Loucy (cell line): ENCODE measurements around the gene HOXB7.

Experiments used
- H2AFZ ChIP-seq: fragments of 200-600 bp; sonication (generic); 2 replicates; pipeline ENCODE4 v1.6.0; 2016; ENCODE audit warnings: antibody characterized with exemption, mild to moderate bottlenecking, low read length, moderate library complexity
- H3F3A ChIP-seq: fragments of 200-600 bp; 2 replicates; pipeline ENCODE4 v1.6.0; 2016; ENCODE audit warnings: antibody characterized with exemption, low read depth, mild to moderate bottlenecking
- H3K27me3 ChIP-seq: fragments of 200-600 bp; sonication (generic); 2 replicates; pipeline ENCODE4 v1.6.1; 2014; ENCODE audit warnings: low read length, mild to moderate bottlenecking; ENCODE audit not compliant: insufficient read depth, poor library complexity, severe bottlenecking
- H3K36me3 ChIP-seq: fragments of 200-600 bp; sonication (generic); 2 replicates; pipeline ENCODE4 v1.6.1; 2016; ENCODE audit warnings: low read length; ENCODE audit not compliant: insufficient read depth
- H3K4me1 ChIP-seq: fragments of 200-600 bp; sonication (generic); 2 replicates; pipeline ENCODE4 v1.5.1; 2014; ENCODE audit warnings: low read length, mild to moderate bottlenecking; ENCODE audit not compliant: insufficient read depth, poor library complexity, severe bottlenecking
- H3K4me2 ChIP-seq: fragments of 200-600 bp; sonication (generic); 2 replicates; pipeline ENCODE4 v1.6.0; 2014; ENCODE audit warnings: antibody characterized with exemption, low read length, low read depth, mild to moderate bottlenecking; ENCODE audit not compliant: poor library complexity, severe bottlenecking
- H3K4me3 ChIP-seq: fragments of 200-600 bp; sonication (generic); 2 replicates; pipeline ENCODE4 v1.5.1; 2014; ENCODE audit warnings: low read length, mild to moderate bottlenecking, mixed read lengths; ENCODE audit not compliant: poor library complexity, severe bottlenecking
- H3K79me2 ChIP-seq: fragments of 200-600 bp; sonication (generic); 2 replicates; pipeline ENCODE4 v1.6.1; 2014; ENCODE audit warnings: low read length; ENCODE audit not compliant: insufficient read depth
- H3K9ac ChIP-seq: fragments of 200-600 bp; sonication (generic); 2 replicates; pipeline ENCODE4 v1.6.0; 2014; ENCODE audit warnings: mild to moderate bottlenecking, low read depth, low read length, moderate library complexity; ENCODE audit not compliant: poor library complexity, severe bottlenecking
- H3K9me2 ChIP-seq: fragments of 200-600 bp; sonication (generic); replicated peaks from 2 replicates; pipeline ENCODE4 v1.6.1; 2016; ENCODE audit warnings: low read depth, low read length, mixed read lengths
- H3K9me3 ChIP-seq: fragments of 200-600 bp; sonication (generic); 2 replicates; pipeline ENCODE4 v1.6.1; 2014; ENCODE audit warnings: mild to moderate bottlenecking, antibody characterized with exemption, low read length, low read depth; ENCODE audit not compliant: insufficient read depth
- H4K20me1 ChIP-seq: fragments of 200-600 bp; sonication (generic); 2 replicates; pipeline ENCODE4 v1.6.0; 2014; ENCODE audit warnings: antibody characterized with exemption, low read length, mild to moderate bottlenecking; ENCODE audit not compliant: insufficient read depth, poor library complexity, severe bottlenecking
- EZH2phosphoT487 ChIP-seq: fragments of 200-600 bp; IDR thresholded peaks from 2 replicates; pipeline ENCODE4 v1.6.1; 2018; ENCODE audit warnings: antibody characterized with exemption, mild to moderate bottlenecking, moderate library complexity, borderline replicate concordance
- TF ChIP-seq, protein P1 (sequence below): fragments of 200-600 bp; sonication (generic); conservative IDR thresholded peaks from 2 replicates; pipeline ENCODE4 v1.5.1; 2014; ENCODE audit warnings: mild to moderate bottlenecking, antibody characterized with exemption, low read length

HOXB7 gene

DNA sequence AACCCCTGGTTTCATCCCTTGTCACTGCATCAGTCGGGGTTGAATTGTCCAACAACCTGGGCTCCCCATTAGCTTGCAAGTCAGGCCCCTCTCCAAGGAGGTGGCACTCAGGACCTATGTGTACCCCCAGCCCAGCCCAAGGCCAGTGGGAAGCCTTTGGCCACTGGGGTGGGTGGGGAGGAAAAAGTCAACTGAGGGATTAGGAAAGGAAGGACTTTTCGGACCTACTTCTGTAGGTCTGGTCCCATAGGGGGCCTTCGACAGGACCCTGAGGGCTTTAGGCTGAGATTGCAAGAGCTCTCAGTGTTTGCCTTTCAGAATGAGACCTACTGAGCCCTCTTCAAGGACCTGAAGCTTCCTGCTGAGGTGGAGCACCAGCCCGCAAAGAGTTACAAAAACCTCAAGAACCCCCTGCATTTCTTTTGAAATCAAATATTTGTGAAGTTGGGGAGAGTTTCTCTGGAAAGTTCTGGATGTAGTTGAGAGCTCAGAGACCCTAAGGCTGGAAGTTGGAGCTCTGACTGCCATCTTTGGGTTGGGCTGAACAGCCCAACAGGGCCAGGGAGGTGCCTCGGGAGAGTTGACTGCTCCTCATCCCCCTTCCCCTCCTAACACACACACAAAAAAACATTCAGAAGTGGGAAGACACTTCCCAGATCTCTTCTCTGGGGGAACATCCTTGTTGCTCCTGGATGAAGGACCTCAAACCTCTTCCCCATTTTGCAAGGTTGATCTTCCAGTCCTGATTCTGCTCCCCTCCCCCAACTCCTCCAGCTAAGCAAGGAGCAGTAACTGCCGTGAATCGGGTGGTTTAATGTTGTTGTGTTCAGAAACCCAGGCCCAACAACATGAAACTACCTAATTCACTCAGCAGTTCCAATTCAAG is 21.1 kb upstream of the HOXB7 start:
- peak overlapping the region; percentile 89 for H3K4me3 ChIP-seq
- peaks cover 4% of the 10 kb centered on the region for H4K20me1 ChIP-seq
- peak overlapping the region; percentile 95 for H3K4me2 ChIP-seq
- no peaks in the 10 kb centered on the region for H3K27me3 ChIP-seq
- peaks cover 100% of the 10 kb centered on the region for H3K79me2 ChIP-seq
- H3K4me1 ChIP-seq, result peaks cover 51% of the 10 kb centered on the region
- peaks cover 10% of the 10 kb centered on the region; the same call in 1 of the 2 replicates for H3K36me3 ChIP-seq
- no peaks in the 10 kb centered on the region for H3F3A ChIP-seq
- H2AFZ ChIP-seq, result no peak overlapping the region
- H3K9ac ChIP-seq, result peak overlapping the region; percentile 98
- TF ChIP-seq EZH2phosphoT487, result no peak
- TF ChIP-seq, protein P1, sequence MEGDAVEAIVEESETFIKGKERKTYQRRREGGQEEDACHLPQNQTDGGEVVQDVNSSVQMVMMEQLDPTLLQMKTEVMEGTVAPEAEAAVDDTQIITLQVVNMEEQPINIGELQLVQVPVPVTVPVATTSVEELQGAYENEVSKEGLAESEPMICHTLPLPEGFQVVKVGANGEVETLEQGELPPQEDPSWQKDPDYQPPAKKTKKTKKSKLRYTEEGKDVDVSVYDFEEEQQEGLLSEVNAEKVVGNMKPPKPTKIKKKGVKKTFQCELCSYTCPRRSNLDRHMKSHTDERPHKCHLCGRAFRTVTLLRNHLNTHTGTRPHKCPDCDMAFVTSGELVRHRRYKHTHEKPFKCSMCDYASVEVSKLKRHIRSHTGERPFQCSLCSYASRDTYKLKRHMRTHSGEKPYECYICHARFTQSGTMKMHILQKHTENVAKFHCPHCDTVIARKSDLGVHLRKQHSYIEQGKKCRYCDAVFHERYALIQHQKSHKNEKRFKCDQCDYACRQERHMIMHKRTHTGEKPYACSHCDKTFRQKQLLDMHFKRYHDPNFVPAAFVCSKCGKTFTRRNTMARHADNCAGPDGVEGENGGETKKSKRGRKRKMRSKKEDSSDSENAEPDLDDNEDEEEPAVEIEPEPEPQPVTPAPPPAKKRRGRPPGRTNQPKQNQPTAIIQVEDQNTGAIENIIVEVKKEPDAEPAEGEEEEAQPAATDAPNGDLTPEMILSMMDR, result no peak
- H3K9me3 ChIP-seq, result no peaks in the 10 kb centered on the region
- no peaks in the 10 kb centered on the region for H3K9me2 ChIP-seq

DNA sequence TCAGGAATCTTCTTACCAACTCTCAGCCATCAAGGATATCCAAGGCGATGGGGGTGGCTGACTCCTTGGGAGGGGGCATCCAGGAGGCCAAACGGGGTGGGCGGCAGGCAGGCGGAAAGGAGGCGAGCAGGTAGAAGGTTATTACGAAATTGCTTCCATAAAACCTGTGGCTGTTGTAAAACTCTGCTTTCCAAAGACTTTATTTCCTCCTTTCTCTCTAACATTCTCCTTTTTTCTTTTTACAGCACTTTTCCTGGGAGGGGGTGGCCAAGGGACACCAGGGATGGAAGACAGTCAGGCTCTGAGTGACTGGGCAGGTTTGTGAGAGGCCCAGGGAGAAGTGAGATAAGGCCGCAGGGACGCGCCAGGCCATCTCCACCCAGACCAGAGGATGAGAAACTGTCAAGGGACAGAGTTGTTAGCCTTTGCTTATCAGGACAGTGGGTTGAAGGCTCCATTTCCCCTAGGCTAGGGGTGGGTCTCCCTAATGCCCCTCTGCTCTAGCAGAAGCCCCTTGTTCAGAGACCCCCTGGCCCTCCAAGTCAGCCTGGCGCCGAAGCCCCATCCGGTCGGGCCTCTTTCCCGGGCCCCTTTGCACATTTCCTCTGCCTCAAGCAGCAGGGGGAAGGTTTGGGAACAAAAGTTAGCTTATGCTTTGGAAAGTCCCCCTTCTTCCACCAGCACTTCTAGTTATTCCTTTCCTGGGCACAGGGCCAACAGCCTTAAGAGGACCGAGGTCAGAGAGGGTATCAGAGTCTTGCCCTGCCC is 20.3 kb upstream of the HOXB7 start:
- TF ChIP-seq, protein P1, result no peak
- no peak for TF ChIP-seq EZH2phosphoT487
- Histone ChIP-seq H3K9me2 (no peaks in the 10 kb centered on the region), H3F3A (no peaks in the 10 kb centered on the region), H3K27me3 (no peaks in the 10 kb centered on the region), H3K9me3 (no peaks in the 10 kb centered on the region), H4K20me1 (peaks cover 1% of the 10 kb centered on the region), H3K4me2 (peak overlapping the region; percentile 95), H3K79me2 (peaks cover 98% of the 10 kb centered on the region), H2AFZ (no peak overlapping the region), H3K4me1 (peaks cover 48% of the 10 kb centered on the region), H3K4me3 (peak overlapping the region; percentile 89), H3K36me3 (peaks cover 8% of the 10 kb centered on the region; the same call in 1 of the 2 replicates), H3K9ac (peak overlapping the region; percentile 98)

DNA sequence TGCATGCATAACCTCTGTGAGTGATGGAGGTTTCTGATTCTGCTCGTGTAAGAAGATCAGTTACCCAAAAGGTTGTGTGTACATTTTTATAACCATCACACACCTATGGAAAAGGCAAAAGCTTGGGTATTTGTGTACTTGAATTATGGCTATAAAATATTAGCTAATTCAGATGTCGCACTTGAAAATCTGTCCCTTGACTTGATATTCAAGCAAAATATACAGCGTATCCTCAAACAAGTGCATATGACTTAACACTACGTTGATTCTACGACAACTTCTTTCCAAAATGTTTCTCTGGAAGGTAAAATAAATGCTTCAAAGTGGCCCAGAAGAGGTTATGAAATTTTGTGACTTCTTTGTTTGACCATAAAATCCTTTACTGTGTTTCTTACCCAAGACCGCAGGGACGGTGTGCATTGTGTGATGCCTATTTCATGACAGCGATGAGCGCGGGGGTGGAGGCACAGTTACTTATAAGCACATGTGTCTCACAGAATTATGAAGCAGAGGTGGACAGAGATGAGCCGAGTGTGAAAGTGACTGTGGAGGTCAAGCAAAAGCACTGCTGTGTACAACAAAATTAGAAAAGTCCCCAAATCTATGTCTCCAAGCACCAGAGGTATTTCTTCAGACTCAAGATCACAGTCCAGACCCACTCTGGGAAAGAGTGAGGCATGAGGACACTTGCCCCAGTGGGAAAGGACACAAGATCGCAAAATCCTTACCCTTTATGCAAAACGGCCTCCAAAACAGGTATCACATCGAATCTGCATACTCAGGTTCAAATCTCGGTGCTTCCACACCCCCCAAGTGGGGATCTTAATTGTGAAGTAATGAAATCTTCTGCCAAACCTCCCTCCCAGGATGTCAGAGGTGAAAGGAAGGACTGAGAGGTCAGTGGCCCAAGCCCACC is 19.4 kb upstream of the HOXB7 start:
- no peaks in the 10 kb centered on the region for H3F3A ChIP-seq
- no peaks in the 10 kb centered on the region for H3K9me2 ChIP-seq
- no peaks in the 10 kb centered on the region for H3K36me3 ChIP-seq
- peak overlapping the region; percentile 95 for H3K4me2 ChIP-seq
- no peaks in the 10 kb centered on the region for H3K9me3 ChIP-seq
- peaks cover 98% of the 10 kb centered on the region for H3K79me2 ChIP-seq
- H3K4me1 ChIP-seq, result peaks cover 40% of the 10 kb centered on the region
- H3K4me3 ChIP-seq, result peak overlapping the region; percentile 89
- TF ChIP-seq, protein P1, result no peak
- TF ChIP-seq EZH2phosphoT487, result no peak
- H3K27me3 ChIP-seq, result peaks cover 8% of the 10 kb centered on the region
- H2AFZ ChIP-seq, result no peak overlapping the region
- H3K9ac ChIP-seq, result peak overlapping the region; percentile 98
- H4K20me1 ChIP-seq, result peaks cover 6% of the 10 kb centered on the region
